Activated naive CD4-positive, alpha-beta T cell treated with anti-CD3 and anti-CD28 coated beads, Interleukin-2, amount 10 ng/mL, durations not matched to agents 7 days and 5 days (primary cell): ENCODE measurements around the gene IQSEC1.
A peak's percentile ranks its signal among the peaks of the same experiment; 100 is the strongest.

Experiments
- CTCF ChIA-PET: fragments of 350-600 bp; sonication (Branson Sonifier 250); formaldehyde crosslinking; loops from one replicate; lab custom pipeline; 2021; ENCODE audit warnings: antibody characterized with exemption; lab: Charles Lee
- DNase-seq: peaks from one replicate; pipeline ENCODE4 v3.0.0-alpha.2; 2020
- H3K27ac Mint-ChIP-seq: one replicate; pipeline ENCODE4 v1.8.0; 2021; ENCODE audit warnings: mild to moderate bottlenecking, moderate library complexity, mixed read lengths
- H3K27me3 Mint-ChIP-seq: one replicate; pipeline ENCODE4 v1.8.0; 2021; ENCODE audit warnings: mild to moderate bottlenecking, mixed read lengths
- H3K36me3 Mint-ChIP-seq: one replicate; pipeline ENCODE4 v1.8.0; 2021; ENCODE audit warnings: mixed read lengths
- H3K4me1 Mint-ChIP-seq: one replicate; pipeline ENCODE4 v1.8.0; 2021; ENCODE audit warnings: mixed read lengths
- H3K4me3 Mint-ChIP-seq: one replicate; pipeline ENCODE4 v1.8.0; 2021; ENCODE audit warnings: mild to moderate bottlenecking, moderate library complexity, mixed read lengths
- H3K9me3 Mint-ChIP-seq: one replicate; pipeline ENCODE4 v1.8.0; 2021; ENCODE audit warnings: mixed read lengths

The IQSEC1 gene

DNA sequence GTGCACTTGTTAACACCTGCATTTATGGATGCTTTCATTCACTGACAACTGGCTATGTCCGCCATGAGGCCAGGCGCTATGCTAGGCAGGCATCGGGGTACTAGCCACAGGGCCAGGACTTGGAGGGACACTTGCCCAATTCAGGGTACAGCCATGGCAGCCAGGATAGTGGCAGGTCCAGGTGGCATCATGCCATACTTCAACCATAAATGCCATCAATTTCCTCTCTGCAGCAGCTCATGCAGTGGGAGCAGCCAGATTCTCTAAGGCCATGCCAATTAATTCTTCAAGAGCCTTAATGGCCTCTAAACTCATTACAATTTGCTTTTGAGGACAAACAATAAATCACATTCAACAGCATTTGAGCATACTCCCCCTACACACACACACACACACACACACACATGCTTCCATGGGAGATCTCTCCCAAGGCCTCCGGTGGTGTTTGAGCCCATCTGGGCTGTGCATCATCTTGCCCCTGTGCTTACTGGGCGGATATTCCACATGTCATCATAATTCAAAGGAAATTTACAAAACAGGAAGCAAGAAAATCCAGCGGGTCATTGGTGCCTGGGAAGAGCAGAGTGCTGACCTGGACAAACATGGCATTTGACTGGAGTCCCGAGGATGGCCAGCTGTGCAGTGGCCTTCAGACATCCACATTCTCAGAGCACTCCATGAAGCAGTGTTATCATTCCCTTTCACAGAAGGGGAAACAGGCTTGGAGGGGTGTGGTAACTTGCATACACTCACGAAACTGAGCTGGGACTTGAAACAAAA lies 109.1 kb downstream of the IQSEC1 start:
- H3K27me3 Mint-ChIP-seq: peaks cover 8% of the 10 kb centered on the region
- peaks cover 49% of the 10 kb centered on the region for H3K36me3 Mint-ChIP-seq
- CTCF ChIA-PET: interaction anchor here (1.1 to 1.3 kb wide), 3 partner anchors 15 to 33 kb away, joined by 3 to 4 read pairs (median 3); no protein-coding TSS in a partner anchor
- no peaks in the 10 kb centered on the region for H3K9me3 Mint-ChIP-seq
- H3K27ac Mint-ChIP-seq: peak overlapping the region; percentile 70
- H3K4me1 Mint-ChIP-seq: peaks cover 86% of the 10 kb centered on the region
- no peak overlapping the region for H3K4me3 Mint-ChIP-seq
- no peak for DNase-seq

GRCh38 chr3:12963231-12963896 lies 109.9 kb downstream of the IQSEC1 start:
- peak; percentile 35 for DNase-seq
- H3K9me3 Mint-ChIP-seq: no peaks in the 10 kb centered on the region
- no peak overlapping the region for H3K4me3 Mint-ChIP-seq
- H3K27me3 Mint-ChIP-seq: peaks cover 8% of the 10 kb centered on the region
- H3K4me1 Mint-ChIP-seq: peaks cover 88% of the 10 kb centered on the region
- peak overlapping the region; percentile 70 for H3K27ac Mint-ChIP-seq
- H3K36me3 Mint-ChIP-seq: peaks cover 51% of the 10 kb centered on the region
- CTCF ChIA-PET: interaction anchor here (0.9 to 1.3 kb wide), 2 partner anchors 25 to 72 kb away, joined by 3 to 4 read pairs; no protein-coding TSS in a partner anchor

DNA sequence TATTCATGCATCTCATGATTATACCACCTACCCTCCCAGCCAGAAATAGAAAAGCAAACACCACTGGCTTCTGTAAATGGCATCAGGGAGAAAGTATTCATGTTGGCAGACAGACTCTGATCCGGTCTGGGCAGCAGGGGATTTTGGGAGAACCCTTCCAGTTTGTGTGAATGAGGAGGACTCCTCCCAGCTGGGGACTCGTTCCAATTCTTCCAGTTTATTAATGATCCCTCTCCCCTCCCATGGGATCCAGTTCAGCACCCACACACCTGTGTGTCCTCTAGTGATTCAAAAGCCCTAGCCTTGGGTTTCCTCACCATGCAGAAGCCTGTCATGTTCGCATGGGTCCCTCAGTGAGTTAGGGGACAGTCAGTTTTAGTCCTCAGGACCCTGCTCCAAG lies 110.9 kb downstream of the IQSEC1 start:
- Mint-ChIP-seq H3K36me3 (peaks cover 51% of the 10 kb centered on the region), H3K4me1 (peaks cover 81% of the 10 kb centered on the region), H3K4me3 (no peak overlapping the region), H3K27ac (peak overlapping the region; percentile 68), H3K9me3 (no peaks in the 10 kb centered on the region), H3K27me3 (peaks cover 8% of the 10 kb centered on the region)
- CTCF ChIA-PET: interaction anchor here (1.0 kb wide), 1 partner anchor 10 kb away, joined by 3 read pairs; no protein-coding TSS in a partner anchor
- DNase-seq: no peak

DNA sequence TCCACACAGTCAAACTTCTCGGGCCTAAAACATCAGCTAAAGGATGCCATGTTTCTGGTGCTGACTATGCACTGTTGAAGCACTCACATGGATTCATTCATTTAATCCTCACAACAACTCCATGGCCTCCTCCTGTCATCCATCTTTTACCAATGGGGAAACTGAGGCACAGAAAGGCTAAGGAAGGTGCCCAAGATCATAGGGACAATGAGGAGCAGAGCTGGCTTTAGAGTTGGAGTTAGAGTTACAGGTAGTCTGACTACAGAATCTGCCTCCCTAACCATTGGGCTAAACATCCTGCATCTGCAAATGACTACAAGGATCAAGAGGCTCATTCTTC lies 111.6 kb downstream of the IQSEC1 start:
- H3K4me1 Mint-ChIP-seq: peaks cover 80% of the 10 kb centered on the region
- no peak overlapping the region for H3K4me3 Mint-ChIP-seq
- no peak for DNase-seq

DNA sequence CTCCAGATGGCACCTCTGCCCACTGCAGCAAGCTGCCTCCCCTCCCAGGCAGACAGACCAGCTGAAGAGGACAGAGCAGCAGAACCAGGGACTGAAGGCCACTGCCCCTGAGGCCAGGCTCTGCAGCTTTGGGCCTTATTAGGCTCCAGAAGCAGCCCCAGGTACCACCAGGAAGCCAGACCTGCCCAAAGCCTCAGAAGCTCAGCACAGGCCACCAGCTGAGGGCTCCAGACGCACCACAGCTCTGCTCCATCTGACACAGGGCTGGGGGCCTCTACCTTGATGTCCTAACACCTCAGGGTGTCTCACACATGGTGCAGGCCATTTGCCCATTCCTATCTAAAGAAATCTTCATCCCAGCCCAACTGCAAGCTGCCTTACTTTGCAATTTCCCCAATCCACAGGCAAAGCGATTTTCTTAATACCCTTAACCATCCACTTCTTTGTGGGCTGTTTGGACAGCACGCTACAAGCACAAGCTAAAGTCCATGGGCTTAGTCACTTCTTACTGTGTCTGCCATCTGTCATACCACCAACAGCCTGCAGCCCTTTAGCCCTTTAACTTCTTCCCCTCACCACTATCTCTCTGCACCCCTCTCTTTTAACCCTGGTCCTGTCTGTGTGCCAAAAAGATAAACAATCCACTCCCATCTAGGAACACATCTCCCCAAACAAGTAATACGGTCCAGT lies 112.1 kb downstream of the IQSEC1 start:
- H3K36me3 Mint-ChIP-seq: peaks cover 47% of the 10 kb centered on the region
- CTCF ChIA-PET: interaction anchor here (0.8 to 1.8 kb wide), 6 partner anchors 10 to 34 kb away, joined by 3 to 6 read pairs (median 4); no protein-coding TSS in a partner anchor

More for the DNA sequence above, 111.6 kb downstream of the IQSEC1 start:
- Mint-ChIP-seq H3K36me3 (peaks cover 50% of the 10 kb centered on the region), H3K9me3 (no peaks in the 10 kb centered on the region), H3K27me3 (peaks cover 3% of the 10 kb centered on the region), H3K27ac (no peak overlapping the region)
- CTCF ChIA-PET: interaction anchor here (0.8 to 1.4 kb wide), 3 partner anchors 10 to 23 kb away, joined by 3 to 4 read pairs (median 3); no protein-coding TSS in a partner anchor

GRCh38 chr3:12960497-12960896 lies 112.7 kb downstream of the IQSEC1 start:
- Mint-ChIP-seq H3K36me3 (peaks cover 42% of the 10 kb centered on the region), H3K4me3 (no peak overlapping the region), H3K9me3 (no peaks in the 10 kb centered on the region)

More for the DNA sequence above, 112.1 kb downstream of the IQSEC1 start:
- H3K27me3 Mint-ChIP-seq: no peaks in the 10 kb centered on the region
- no peak overlapping the region for H3K4me3 Mint-ChIP-seq
- no peak for DNase-seq
- peaks cover 75% of the 10 kb centered on the region for H3K4me1 Mint-ChIP-seq
- no peak overlapping the region for H3K27ac Mint-ChIP-seq
- H3K9me3 Mint-ChIP-seq: no peaks in the 10 kb centered on the region

DNA sequence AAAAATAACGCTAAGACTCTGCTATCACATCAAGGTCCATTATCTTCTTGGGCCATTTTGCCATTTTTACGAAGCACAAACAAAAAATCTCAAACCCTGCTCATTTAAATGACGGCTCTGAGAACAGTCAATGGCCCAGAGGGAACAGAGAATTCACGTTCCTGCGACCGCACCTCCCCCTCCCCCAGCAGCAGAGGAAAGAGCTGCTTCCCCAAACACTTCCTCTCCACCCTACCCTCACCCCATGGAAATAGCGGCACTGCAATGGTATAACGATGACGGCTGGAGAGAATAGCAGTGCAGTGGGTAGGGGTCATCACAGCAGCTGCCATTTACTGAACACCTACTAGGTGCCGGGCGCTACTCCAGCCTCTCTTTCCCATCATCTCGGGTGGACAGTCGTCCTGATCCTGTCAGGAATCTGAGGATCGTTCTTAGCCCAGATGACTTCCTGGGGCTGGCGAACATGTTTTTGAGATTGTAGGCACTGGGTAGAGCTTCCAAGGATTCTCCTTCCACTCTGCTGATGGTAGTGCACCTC lies 113.3 kb downstream of the IQSEC1 start:
- no peak for DNase-seq
- H3K4me3 Mint-ChIP-seq: no peak overlapping the region
- no peak overlapping the region for H3K27ac Mint-ChIP-seq
- H3K9me3 Mint-ChIP-seq: no peaks in the 10 kb centered on the region
- peaks cover 70% of the 10 kb centered on the region for H3K4me1 Mint-ChIP-seq
- CTCF ChIA-PET: interaction anchor here (0.6 to 1.8 kb wide), 4 partner anchors 9 to 151 kb away, joined by 3 to 6 read pairs (median 5); no protein-coding TSS in a partner anchor
- peaks cover 40% of the 10 kb centered on the region for H3K36me3 Mint-ChIP-seq
- no peaks in the 10 kb centered on the region for H3K27me3 Mint-ChIP-seq

More at GRCh38 chr3:12960497-12960896, 112.7 kb downstream of the IQSEC1 start:
- no peaks in the 10 kb centered on the region for H3K27me3 Mint-ChIP-seq
- no peak for DNase-seq
- H3K27ac Mint-ChIP-seq: no peak overlapping the region
- peaks cover 73% of the 10 kb centered on the region for H3K4me1 Mint-ChIP-seq
- CTCF ChIA-PET: interaction anchor here (0.6 to 1.8 kb wide), 5 partner anchors 10 to 151 kb away, joined by 3 to 6 read pairs (median 5); no protein-coding TSS in a partner anchor

- H3K4me3 Mint-ChIP-seq: no peak overlapping the region
- no peaks in the 10 kb centered on the region for H3K27me3 Mint-ChIP-seq
- CTCF ChIA-PET: interaction anchor here (1.7 to 1.8 kb wide), 2 partner anchors 9 to 36 kb away, joined by 5 to 6 read pairs; no protein-coding TSS in a partner anchor
- no peak for DNase-seq
- no peak overlapping the region for H3K27ac Mint-ChIP-seq
- H3K4me1 Mint-ChIP-seq: peaks cover 66% of the 10 kb centered on the region
- H3K9me3 Mint-ChIP-seq: no peaks in the 10 kb centered on the region
- H3K36me3 Mint-ChIP-seq: peaks cover 40% of the 10 kb centered on the region
Measured at GRCh38 chr3:12959410-12959809, 113.8 kb downstream of the IQSEC1 start.

DNA sequence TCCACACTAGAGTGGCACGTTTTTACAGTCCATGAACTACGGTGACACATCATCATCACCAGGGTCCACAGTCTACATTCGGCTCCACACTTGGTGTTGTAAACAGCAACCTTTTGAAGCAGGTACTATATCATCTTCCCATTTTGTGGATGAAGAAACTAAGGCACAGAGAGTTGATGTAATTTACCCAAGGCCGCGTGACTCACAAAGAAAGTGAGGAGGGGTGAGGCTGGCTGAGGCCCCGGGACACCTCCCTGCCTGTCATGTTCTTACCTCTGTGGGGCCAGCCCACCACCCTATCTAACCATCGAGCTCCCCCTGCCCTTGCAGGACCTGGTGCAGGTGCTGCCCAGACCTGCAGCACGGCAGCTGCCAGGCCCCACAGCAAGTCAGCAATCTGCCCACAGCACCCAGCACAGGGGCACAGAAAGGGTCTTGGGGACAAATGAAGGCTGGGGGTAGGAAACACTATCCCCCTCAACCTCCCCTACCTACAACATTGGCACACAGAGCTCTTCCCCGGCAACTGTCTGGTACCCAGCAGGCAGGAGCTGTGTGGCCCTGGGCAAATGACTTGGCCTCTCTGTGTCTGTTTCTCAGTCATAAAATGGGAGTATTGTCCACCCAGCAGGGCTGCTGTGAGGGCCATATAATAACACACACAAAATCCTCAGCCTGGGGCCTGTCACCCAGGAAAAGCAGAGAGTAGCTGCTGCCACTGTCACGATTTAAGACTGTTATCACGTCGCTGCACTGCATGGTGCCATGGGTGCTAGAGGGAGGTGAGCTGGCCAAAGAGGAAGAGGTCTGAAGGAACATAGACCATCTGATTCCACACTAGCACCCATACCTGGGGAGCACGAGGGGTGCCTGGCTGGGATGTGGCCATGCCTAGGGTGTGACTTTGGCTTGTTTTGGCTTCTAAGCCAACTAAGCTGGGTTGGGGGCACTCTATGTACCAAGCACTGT lies 115.1 kb downstream of the IQSEC1 start:
- no peak for DNase-seq
- peaks cover 33% of the 10 kb centered on the region for H3K36me3 Mint-ChIP-seq
- H3K27me3 Mint-ChIP-seq: no peaks in the 10 kb centered on the region
- CTCF ChIA-PET: interaction anchor here (0.8 kb wide), 1 partner anchor 26 kb away, joined by 4 read pairs; no protein-coding TSS in a partner anchor
- H3K4me1 Mint-ChIP-seq: peaks cover 52% of the 10 kb centered on the region
- peak overlapping the region; percentile 26 for H3K27ac Mint-ChIP-seq
- H3K9me3 Mint-ChIP-seq: no peaks in the 10 kb centered on the region
- no peak overlapping the region for H3K4me3 Mint-ChIP-seq

DNA sequence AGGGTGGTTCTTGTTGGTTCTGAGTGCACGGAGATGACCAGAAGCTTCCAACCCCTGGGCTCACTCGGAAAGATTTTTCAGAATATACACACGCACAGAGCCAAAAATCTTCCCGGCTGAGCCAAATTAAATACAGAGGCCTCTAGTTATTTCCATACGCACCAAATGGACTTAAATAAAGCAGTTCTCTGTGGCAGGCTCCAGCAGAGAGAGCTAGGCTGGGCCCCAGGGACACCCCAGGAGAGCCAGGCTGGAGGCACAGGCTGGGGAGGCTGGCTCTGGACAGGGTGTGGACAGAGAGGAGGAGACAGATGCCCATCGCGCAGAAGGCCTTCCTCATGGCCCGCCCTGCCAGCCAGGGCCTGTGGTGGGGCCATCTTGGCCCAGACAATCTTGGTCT lies 115.9 kb downstream of the IQSEC1 start:
- Mint-ChIP-seq H3K9me3 (no peaks in the 10 kb centered on the region), H3K27ac (no peak overlapping the region), H3K4me3 (no peak overlapping the region), H3K36me3 (peaks cover 28% of the 10 kb centered on the region), H3K4me1 (peaks cover 45% of the 10 kb centered on the region), H3K27me3 (no peaks in the 10 kb centered on the region)
- DNase-seq: no peak
- CTCF ChIA-PET: no interaction called here

DNA sequence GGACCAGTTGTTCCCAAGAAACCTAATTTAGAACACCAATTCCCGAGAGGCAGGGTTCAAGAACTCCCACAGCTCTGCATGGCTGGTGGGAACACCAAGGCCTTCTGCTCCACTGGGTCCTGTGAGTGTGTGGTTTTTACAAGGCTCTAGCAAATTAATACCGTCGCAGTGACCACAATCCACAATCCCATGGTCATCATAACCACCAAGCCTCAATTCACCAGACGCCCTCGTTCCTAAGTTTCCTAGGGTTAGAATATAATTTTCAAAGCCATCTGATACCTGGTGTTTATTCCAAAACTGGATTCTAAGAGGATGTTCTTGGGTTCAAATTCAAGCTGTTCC lies 116.9 kb downstream of the IQSEC1 start:
- no peaks in the 10 kb centered on the region for H3K27me3 Mint-ChIP-seq
- peaks cover 36% of the 10 kb centered on the region for H3K4me1 Mint-ChIP-seq
- H3K9me3 Mint-ChIP-seq: no peaks in the 10 kb centered on the region
- no peak overlapping the region for H3K4me3 Mint-ChIP-seq
- CTCF ChIA-PET: no interaction called here
- peaks cover 18% of the 10 kb centered on the region for H3K36me3 Mint-ChIP-seq
- no peak overlapping the region for H3K27ac Mint-ChIP-seq
- DNase-seq: no peak

DNA sequence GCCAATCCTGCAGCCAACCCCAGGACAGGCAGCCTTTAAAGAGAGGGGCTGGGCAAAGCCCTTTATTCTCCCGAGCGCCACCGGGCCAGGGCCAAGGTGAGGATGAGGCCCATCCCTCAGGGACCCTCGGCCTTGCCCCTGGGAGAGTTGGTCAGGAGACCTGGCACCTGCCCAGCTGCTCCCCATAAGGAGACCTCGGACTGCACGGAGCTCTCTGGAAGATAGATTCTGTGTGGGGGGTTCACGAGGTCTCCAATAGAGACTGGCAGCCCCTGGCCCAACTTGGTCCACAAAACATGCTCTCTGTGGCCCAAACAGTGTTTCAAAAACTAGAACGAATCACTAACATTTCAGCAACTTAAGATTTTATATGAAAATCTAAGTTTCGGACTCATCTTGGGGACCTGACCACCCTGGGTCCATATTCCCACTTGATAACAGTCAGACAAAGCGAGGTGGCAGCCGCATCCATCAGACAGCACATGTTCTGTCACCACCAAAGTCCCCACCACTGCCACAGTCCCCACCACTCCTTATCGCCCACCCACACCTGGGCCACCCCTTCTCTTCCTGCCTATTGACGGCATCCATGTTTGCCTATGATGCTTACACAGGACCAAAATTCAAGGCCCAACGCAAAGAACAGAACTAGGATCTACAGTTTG lies 117.4 kb downstream of the IQSEC1 start:
- Mint-ChIP-seq H3K27ac (no peak overlapping the region), H3K27me3 (no peaks in the 10 kb centered on the region), H3K36me3 (peaks cover 16% of the 10 kb centered on the region), H3K9me3 (no peaks in the 10 kb centered on the region), H3K4me1 (peaks cover 31% of the 10 kb centered on the region), H3K4me3 (no peak overlapping the region)
- no peak for DNase-seq
- CTCF ChIA-PET: no interaction called here
